GM18861 (cell line): Measurements from ENCODE around the gene MS4A15.
"Not testable (repeated sequence)": the region's sequence is repeated elsewhere in the genome, so short reads cannot be mapped to it uniquely, and the experiment has no call there.

Experiments
- ATAC-seq: cut with Tn5 transposase; IDR thresholded peaks from one replicate; pipeline ENCODE4 v1.9.1; 2021; ENCODE audit not compliant: unreplicated experiment

MS4A15 gene

DNA sequence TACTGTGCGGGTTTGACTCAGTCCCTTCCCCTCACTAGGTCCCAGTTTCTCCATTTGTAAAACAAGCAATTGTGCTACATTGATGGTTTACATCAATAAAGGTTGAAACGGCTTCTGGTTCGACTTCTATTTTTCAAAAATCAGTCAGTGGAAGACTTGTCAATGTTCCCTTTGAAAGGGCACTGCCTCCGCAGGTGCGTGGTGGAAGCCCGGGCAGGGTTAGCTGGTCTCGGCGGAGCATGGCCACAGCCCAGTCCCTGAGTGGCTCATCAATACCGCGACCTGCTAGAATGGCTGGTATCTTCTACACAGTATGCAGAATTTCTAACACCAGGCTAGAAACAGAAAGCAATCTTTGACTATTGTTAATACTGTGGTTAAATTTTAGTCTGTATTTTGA lies 44.5 kb downstream of the MS4A15 start:
- ATAC-seq = no peak

DNA sequence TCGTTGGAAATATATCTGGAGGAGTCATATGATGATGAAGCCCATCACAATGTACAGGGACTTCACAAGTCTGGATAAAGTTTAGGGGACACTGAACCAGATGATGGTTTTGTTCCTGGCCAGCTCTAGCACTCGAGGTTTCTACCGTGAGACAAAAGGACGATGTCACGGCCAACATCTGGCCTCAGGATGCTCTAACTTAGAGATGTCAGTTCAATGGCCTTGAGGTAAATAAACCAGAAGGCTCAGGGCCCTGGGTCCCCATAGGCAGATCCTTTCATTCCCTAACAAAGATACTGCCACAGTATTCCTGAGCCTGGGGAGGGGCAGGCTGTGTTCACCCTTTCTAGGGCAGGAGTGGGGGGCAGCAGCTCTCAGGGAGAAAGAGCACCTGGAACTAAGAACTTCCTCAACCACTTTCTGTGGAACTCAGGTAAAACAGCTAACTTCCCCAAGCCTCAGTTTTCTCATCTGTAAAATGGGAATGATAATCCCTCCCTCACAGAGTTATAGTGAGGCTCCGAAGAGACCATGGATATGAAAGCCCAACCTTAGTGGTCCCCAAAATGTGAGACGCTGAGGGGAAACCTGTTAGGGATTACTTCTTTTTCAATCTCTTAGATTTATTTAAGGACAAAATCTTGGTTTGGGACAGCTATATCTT lies 46.7 kb downstream of the MS4A15 start:
- ATAC-seq = no peak

DNA sequence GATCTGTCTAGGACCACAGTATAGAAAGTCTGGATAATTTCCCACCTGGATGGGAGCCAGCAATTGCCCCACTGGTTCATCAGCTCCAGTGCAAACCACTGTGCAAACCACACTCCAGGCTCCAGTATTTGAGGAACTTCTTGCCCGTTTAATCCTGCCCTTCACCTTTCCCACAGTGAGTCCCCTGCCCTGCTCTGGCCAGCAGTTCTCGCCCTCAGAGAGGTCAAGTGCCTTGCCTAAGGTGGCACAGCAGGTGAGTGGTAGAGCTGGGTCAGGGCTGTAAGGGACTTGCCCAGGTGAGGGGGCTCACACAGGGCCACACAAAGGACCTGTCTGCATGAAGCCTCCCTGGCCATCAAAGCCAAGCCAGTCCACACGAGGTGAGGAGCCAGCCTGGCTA lies 52.6 kb downstream of the MS4A15 start:
- no peak for ATAC-seq

DNA sequence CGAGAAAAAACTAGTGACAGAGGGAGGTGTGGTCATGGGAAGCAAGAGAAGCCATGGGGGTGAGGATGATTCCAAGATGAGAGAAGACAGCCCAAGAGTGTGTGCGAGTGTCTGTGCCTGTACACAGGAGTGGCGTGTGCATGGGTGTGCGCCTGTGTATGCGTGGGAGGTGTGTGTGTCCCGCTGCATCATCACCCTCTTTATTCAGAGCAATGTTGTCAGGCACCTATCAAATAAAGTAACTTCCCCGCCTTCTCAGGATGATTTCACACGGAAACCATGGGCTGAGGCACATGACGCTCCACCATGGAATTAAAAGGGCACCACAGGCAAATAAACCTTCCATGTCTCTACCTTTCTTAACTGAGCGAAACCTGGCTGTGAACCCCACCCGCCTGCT lies 53.0 kb downstream of the MS4A15 start:
- ATAC-seq = no peak

DNA sequence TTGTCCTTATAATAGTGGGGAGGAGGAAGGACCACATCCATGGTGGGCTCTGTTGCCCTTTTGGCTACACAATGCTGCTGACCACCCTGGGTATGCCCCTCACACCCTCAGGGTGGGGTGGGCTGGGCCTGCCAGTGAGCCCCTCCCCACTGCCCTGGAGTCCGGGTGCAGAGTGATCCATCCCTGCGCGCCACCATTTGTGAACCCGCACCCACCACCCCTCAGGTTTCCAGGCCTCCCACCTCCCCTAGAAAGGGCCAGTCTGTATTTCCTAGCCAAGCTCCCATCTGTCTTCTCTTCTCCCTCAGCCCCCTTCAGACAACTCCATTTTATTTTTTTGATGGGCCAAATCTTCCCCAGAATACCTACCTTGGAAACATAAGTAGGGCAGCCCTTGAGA lies 53.5 kb downstream of the MS4A15 start:
- no peak for ATAC-seq

DNA sequence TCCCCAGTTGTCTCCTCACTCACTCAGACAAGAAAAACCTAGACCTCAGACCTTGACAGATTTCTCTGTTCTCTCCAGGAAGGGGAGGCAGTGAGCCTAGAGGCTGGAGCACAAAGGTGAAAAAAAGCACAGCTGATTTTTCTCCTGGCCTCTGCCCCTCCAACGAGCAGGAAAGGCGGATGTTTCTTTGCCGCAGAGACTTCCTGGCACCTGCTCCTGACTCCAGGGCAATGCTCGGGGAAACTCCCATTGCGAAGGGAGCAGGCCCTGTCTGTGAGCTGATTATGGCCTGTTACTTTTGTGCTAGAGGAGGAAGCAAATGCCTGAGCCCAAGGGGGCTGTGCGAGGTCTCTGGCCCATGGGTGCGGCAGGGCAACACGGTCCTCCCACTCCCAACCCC lies 53.9 kb downstream of the MS4A15 start:
- no peak for ATAC-seq

DNA sequence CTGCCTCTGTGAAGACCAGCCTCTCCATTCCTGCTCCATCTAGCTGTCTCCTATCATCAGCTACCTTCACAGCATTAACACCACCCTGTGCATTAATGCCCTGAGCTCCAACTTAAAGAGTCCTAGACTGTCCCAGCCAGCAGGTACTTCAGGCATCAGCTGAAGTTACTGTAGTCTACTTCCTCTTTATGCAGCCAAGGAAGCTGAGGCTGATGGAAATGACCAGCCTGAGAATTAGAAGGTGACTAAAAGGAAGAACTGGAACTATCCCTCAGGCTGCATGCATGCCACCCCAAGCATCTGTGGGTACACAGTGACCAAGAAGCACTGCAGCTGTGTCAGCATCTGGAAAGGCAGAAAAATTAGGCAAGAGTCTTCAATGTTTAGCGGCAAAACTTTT lies 56.7 kb downstream of the MS4A15 start:
- ATAC-seq = no peak

DNA sequence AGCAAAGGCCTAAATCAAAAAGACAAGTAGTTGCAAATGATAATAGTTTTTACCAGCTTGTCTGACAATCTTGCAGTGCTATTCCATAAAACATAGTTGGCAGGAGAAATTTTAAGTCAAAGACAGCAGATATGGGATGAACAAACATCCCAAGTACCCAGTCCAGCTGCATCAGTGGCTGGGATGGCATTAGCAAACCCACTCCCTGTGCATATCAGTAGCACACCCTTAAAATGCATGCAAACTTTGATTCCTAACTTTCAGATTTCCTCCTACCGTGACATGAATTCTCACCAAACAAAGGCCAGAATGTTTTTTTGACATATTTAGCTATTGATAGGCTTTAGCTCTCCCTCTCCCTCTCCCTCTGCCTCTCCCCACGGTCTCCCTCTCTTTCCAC lies 57.4 kb downstream of the MS4A15 start:
- ATAC-seq = no peak

DNA sequence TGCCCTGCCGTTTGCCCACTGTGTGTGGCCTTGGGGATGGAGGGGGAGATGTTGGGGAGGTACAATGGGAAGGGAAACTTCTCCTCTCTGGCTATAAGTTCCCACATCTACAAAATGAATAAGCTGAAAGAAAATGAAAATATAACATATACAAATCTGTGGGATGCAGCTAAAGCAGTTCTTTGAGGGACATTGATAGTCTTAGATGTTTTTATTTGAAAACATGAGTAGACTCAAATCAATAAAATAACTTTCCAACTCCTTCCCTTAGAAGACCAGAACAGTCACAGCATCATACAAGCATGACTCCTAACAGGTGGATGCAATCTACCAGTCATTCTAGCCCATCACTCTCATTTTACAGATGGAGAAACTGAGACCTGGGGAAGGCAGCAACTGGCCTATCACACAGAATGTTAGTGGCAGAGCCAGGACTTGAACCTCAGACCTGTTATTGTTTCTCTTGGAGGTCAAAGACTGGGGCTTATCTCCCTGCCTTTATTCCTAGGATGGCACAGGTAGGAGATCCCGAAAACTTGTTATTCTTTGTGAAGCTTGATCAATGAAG lies 60.0 kb downstream of the MS4A15 start:
- ATAC-seq = no peak

DNA sequence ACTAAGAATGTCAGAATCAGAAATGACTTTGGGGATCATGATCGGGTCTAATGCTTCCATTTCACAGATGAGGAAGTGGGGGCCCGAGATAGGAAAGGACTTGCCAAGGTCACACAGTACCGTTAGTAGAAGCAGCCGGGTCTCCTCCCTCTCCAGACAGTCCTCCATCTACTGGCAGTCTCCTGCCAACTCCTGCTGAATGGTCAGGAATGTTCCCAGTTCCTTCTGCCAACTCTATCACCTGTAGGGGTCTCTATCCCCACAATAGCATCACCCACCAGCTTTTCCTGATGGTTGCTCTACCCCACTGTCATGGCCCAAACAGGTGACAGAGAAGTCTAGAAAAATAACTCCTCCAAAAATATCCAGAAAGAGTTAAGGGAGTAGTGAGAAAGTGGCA lies 61.4 kb downstream of the MS4A15 start:
- ATAC-seq = no peak

DNA sequence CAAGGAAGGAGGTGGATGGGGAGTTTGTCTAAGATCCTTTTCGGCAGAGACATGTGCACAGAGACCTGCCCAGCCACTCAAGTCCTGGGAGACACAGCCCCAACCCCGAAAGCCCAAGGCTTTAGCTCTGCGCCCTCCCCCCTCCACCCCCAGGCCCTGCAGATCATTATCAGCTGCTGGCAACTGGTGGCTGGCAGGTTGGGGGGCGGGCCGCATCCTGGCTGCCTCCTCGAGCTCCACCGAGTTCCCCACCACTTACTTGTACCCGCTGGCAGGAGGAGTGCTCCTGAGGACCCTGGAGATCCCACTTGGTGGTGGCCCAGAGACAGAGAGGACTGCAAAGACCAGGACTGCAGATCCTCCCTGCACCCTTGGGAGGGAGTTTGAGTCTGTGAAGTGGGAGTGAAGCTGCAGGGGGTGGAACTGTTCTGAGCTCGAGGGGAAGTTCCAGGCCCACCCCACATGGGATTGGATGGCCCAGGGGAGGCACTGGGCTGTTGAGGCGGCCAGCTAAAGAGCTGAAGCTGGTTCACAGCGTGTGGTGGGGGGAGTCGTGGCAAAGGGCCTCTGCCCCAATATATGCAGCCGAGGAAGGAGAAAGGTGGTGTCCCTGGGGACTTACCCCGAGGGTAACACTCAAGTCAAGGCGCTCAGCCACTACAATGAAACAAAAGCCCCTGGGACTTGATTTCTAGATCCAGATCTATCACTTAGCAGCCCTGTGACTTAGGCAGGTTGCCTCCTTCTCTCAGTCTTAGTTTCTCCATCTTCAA lies 65.3 kb downstream of the MS4A15 start:
- ATAC-seq = no peak

DNA sequence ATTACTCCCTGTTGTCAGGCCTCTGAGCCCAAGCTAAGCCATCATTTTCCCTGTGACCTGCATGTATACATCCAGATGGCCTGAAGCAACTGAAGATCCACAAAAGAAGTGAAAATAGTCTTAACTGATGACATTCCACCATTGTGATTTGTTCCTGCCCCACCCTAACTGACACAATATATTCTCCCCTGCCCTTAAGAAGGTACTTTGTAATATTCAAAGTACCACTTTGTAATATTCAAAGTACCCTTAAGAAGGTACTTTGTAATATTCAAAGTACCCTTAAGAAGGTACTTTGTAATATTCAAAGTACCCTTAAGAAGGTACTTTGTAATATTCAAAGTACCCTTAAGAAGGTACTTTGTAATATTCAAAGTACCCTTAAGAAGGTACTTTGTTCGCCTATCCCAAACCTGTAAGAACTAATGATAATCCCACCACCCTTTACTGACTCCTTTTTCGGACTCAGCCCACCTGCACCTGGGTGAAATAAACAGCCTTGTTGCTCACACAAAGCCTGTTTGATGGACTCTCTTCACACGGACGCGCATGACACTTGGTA lies 67.2 kb downstream of the MS4A15 start:
- ATAC-seq = not testable (repeated sequence)

DNA sequence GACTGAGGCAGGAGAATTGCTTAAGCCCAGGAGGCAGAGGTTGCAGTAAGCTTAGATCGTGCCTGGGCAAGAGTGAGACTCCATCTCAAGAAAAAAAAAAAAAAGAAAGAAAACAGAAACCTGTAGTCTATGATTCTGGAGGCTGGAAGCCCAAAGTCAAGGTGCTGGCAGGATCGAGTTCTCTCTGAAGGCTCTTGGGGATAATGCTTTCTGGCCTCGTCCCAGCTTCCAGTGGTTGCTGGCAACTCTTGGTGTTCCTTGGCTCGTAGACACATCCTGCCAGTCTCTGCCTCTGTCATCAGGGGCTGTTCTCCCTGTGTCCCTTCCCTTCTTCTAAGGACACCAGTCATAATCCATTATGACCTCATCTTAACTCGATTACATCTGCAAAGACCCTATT lies 68.5 kb downstream of the MS4A15 start:
- ATAC-seq = no peak

DNA sequence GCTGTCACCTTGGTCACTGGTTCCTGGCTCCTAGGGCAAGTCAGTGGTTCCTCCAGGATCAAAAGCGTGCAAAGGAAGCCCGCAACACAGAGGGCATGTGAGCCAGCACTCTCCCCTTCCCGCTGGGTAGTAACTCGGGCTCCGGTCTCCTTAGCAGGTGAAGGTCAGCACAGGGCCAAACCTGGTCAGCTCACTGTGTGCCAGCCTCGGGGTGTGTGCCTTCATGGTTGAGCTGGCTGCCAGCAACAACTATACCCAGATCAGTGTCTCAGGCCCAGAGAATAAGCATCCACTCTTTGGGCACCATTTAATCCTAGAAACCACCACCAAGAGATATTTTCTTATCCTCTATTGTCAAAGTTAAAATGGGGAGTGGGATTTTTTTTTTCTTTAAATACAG lies 69.1 kb downstream of the MS4A15 start:
- ATAC-seq = no peak
